Chondrocyte (in vitro differentiated cells): Measurements from ENCODE around the gene CELF2. TPM values are rescaled to one million over a fixed set of nuclear protein-coding genes. Genes with fewer than 3 reads are reported as not detected.

ENCODE experiments used
- DNase-seq: peaks from one replicate; pipeline ENCODE4 v3.0.0; 2021; ENCODE audit warnings: mixed read lengths, low spot score
- H3K27ac Mint-ChIP-seq: one replicate; pipeline ENCODE4 v1.8.0; 2021; ENCODE audit warnings: mild to moderate bottlenecking, moderate library complexity, mixed read lengths; ENCODE audit not compliant: unreplicated experiment
- H3K27me3 Mint-ChIP-seq: 2 replicates; pipeline ENCODE4 v1.8.0; 2021; ENCODE audit warnings: low read depth, mixed read lengths
- H3K36me3 Mint-ChIP-seq: 2 replicates; pipeline ENCODE4 v1.8.0; 2021; ENCODE audit warnings: low read depth, mixed read lengths
- H3K4me1 Mint-ChIP-seq: 2 replicates; pipeline ENCODE4 v1.8.0; 2021; ENCODE audit warnings: low read depth, mild to moderate bottlenecking, mixed read lengths
- H3K4me3 Mint-ChIP-seq: one replicate; pipeline ENCODE4 v1.8.0; 2021; ENCODE audit warnings: mild to moderate bottlenecking, moderate library complexity, mixed read lengths; ENCODE audit not compliant: unreplicated experiment
- H3K9me3 Mint-ChIP-seq: 2 replicates; pipeline ENCODE4 v1.8.0; 2021; ENCODE audit warnings: low read depth, mixed read lengths
- total RNA-seq: library from RNA; stranded (reverse); gene quantifications from 3 replicates; pipeline ENCODE4 v1.2.1, GENCODE V29; 2021
- TF ChIP-seq, protein P1 (sequence below): fragments of 200-600 bp; sonication (generic); IDR thresholded peaks from 2 replicates; pipeline ENCODE4 v1.5.0; 2021; ENCODE audit warnings: antibody characterized with exemption, mild to moderate bottlenecking, moderate library complexity

The CELF2 gene
- total RNA-seq, 1 donor from 2014 or later: 44.3 TPM

DNA sequence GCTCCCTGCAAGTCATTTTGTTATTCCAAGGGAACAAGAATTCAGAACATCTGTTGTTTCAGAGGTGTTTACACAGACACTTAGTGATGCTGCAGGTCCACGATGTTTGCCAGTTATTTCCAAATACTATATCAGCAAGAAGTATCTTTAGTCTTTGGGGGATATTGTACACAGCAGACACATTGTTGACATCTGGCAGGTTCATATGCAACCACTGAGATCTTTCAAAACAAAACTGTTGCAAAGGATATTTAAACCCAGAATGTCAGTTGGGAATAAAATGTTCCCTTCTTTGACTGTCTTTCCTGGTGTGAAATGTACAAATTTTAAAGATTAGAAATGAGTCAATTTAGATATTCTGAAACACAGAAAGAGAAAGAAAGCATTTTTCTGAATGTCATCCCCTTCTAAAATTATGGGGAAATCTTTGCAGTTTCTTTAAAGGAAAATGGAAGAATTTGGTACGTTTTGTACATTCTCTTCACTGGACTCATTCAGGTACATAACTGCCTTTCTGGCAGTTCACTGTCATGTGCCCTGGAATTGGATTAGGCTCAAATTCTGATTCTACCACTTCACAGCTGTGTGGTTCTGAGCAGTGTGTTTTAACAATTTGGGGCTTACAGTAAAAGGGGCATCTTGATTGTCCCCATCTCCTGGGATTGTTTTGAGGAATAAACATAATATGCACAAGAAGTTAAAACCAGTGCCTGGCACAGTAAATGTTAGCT is 40.3 kb upstream of the CELF2 start:
- H3K4me1 Mint-ChIP-seq: peaks cover 12% of the 10 kb centered on the region
- TF ChIP-seq, protein P1, sequence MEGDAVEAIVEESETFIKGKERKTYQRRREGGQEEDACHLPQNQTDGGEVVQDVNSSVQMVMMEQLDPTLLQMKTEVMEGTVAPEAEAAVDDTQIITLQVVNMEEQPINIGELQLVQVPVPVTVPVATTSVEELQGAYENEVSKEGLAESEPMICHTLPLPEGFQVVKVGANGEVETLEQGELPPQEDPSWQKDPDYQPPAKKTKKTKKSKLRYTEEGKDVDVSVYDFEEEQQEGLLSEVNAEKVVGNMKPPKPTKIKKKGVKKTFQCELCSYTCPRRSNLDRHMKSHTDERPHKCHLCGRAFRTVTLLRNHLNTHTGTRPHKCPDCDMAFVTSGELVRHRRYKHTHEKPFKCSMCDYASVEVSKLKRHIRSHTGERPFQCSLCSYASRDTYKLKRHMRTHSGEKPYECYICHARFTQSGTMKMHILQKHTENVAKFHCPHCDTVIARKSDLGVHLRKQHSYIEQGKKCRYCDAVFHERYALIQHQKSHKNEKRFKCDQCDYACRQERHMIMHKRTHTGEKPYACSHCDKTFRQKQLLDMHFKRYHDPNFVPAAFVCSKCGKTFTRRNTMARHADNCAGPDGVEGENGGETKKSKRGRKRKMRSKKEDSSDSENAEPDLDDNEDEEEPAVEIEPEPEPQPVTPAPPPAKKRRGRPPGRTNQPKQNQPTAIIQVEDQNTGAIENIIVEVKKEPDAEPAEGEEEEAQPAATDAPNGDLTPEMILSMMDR: no peak
- no peak overlapping the region for H3K27ac Mint-ChIP-seq
- H3K27me3 Mint-ChIP-seq: peaks cover 3% of the 10 kb centered on the region
- DNase-seq: no peak
- peaks cover 1% of the 10 kb centered on the region for H3K36me3 Mint-ChIP-seq
- H3K9me3 Mint-ChIP-seq: peaks cover 10% of the 10 kb centered on the region
- H3K4me3 Mint-ChIP-seq: no peak overlapping the region

DNA sequence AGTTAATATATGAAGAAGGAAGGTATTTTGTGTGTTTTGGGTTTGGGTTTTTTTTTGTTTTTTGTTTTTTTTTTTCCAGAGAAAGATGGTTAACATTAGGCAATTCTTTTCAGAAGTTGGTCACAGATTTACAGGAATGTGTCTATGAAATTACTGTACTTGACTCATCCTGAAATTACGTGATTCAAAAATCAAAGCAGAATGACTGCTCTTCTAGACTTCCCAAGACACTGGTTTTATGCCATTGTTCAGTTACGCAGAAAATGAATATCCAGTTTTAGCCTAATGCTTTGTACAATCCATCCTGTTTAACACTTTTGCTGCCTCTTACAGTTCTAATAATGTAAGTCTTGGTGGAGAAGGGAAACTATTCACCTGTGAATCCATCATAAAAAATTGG is 39.7 kb upstream of the CELF2 start:
- Mint-ChIP-seq H3K4me1 (peaks cover 12% of the 10 kb centered on the region), H3K4me3 (no peak overlapping the region), H3K27me3 (peaks cover 3% of the 10 kb centered on the region), H3K36me3 (peaks cover 1% of the 10 kb centered on the region), H3K9me3 (peaks cover 10% of the 10 kb centered on the region), H3K27ac (no peak overlapping the region)
- TF ChIP-seq, protein P1: no peak
- no peak for DNase-seq

DNA sequence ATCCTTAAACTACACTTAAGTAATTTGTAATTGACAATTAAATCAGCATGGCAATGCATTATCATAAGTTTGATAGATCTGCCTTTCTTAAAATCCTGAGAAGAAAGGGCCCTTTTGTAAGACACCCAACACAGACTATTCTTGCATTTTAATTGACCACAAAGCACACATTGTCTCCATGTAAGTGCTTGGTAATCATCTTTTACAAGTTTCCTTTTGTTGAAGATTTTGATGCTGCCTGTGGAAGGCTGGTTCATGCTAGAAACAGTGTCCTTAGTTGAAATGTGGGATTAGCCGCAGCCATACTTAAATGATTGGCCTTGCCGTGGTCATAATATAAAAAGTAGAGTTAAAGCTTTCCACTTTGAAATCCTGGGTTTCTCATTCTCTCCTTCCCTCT is 32.3 kb upstream of the CELF2 start:
- DNase-seq: no peak
- H3K27me3 Mint-ChIP-seq: no peaks in the 10 kb centered on the region
- no peaks in the 10 kb centered on the region for H3K4me1 Mint-ChIP-seq
- no peaks in the 10 kb centered on the region for H3K36me3 Mint-ChIP-seq
- H3K9me3 Mint-ChIP-seq: no peaks in the 10 kb centered on the region
- TF ChIP-seq, protein P1: no peak
- H3K4me3 Mint-ChIP-seq: no peak overlapping the region
- no peak overlapping the region for H3K27ac Mint-ChIP-seq

DNA sequence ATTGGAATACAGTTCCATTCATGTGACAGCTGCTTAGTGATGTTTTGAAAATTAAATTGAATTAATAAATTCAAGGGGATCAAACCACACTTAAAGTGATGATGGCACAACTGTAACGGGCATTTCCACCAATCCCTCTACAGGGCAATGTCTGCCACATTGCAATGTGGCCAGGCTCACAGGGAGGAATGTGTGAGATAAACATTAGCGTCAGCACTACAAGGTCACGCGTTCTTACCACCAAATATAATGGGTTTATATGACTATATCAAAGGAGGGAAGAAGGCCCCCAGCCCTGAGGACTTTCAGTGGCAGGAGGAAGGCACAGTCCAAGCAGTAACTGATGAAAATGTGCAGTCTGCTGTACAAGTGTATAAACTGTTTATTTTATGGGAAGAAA is 31.1 kb upstream of the CELF2 start:
- TF ChIP-seq, protein P1: no peak
- Mint-ChIP-seq H3K4me1 (no peaks in the 10 kb centered on the region), H3K27me3 (no peaks in the 10 kb centered on the region), H3K36me3 (no peaks in the 10 kb centered on the region), H3K27ac (no peak overlapping the region), H3K9me3 (no peaks in the 10 kb centered on the region), H3K4me3 (no peak overlapping the region)
- no peak for DNase-seq

DNA sequence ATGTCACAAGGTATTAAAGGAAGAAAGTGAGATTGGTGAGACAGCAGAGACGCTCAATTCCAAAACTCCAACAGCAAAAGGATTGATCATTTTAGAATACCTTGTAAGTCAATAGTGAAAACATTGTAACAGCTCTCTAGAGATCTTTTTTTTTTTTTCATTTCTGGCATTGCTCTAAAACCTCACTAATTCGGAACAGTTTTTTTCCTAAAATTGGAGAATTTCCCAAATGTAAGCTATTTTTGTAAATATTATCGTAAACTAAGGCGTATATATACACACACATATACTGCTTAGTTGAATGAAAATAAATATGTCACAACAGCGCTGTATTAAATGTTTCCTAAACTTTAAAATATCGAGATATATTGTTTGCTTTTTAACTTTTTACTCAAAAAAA is 30.6 kb upstream of the CELF2 start:
- Mint-ChIP-seq H3K9me3 (no peaks in the 10 kb centered on the region), H3K4me3 (no peak overlapping the region), H3K36me3 (no peaks in the 10 kb centered on the region), H3K4me1 (no peaks in the 10 kb centered on the region), H3K27me3 (no peaks in the 10 kb centered on the region), H3K27ac (no peak overlapping the region)
- no peak for DNase-seq
- TF ChIP-seq, protein P1: no peak
